ENCODE measurements around the gene DNPEP. TPM values are rescaled to one million over a fixed set of nuclear protein-coding genes. Genes with fewer than 3 reads are reported as not detected.

Gene DNPEP
- total RNA-seq, result 17.5 TPM

GRCh38 chr2:219387306-219388120 lies at the start of gene DNPEP:
DNPEP (minus strand) TSS chr2:219387912; CDS start chr2:219387794, 118 bp downstream.
- DNase-seq, result peak; percentile 99

GRCh38 chr2:219437141-219437540 lies 49.4 kb upstream of the DNPEP start:
- no peak for DNase-seq

GRCh38 chr2:219436491-219436890 lies 48.8 kb upstream of the DNPEP start:
- DNase-seq, result no peak

GRCh38 chr2:219435701-219436100 lies 48.0 kb upstream of the DNPEP start:
- DNase-seq, result no peak

GRCh38 chr2:219434718-219435525 lies 47.2 kb upstream of the DNPEP start, which contains the start of gene SPEG:
SPEG (plus strand) TSS chr2:219434843; CDS start chr2:219434978, 135 bp downstream.
- no peak for DNase-seq

- DNase-seq, result no peak
Observed at GRCh38 chr2:219434468-219434717, 46.7 kb upstream of the DNPEP start.

- no peak for DNase-seq
Observed at GRCh38 chr2:219433666-219434467, 46.2 kb upstream of the DNPEP start.

GRCh38 chr2:219430633-219431615 lies 43.2 kb upstream of the DNPEP start:
- DNase-seq, result no peak

- no peak for DNase-seq
Observed at GRCh38 chr2:219429958-219430606, 42.4 kb upstream of the DNPEP start.

GRCh38 chr2:219428469-219428868 lies 40.8 kb upstream of the DNPEP start:
- no peak for DNase-seq

- no peak for DNase-seq
Observed at GRCh38 chr2:219426534-219427136, 38.9 kb upstream of the DNPEP start.

GRCh38 chr2:219426068-219426443 lies 38.3 kb upstream of the DNPEP start:
- DNase-seq, result no peak

GRCh38 chr2:219425238-219426067 lies 37.7 kb upstream of the DNPEP start:
- no peak for DNase-seq

GRCh38 chr2:219423652-219424377 lies 36.1 kb upstream of the DNPEP start:
- DNase-seq, result no peak

GRCh38 chr2:219422952-219423534 lies 35.3 kb upstream of the DNPEP start:
- DNase-seq, result no peak

- DNase-seq, result no peak
Observed at GRCh38 chr2:219421323-219421722, 33.6 kb upstream of the DNPEP start.

- DNase-seq, result no peak
Observed at GRCh38 chr2:219420687-219421086, 33.0 kb upstream of the DNPEP start.
